NK-92 treated with Interleukin-12 subunit alpha and Interleukin-12 subunit beta, amount 100 ng/mL, for 24 hours (cell line): ENCODE measurements around the gene GDPGP1.
"Not testable (repeated sequence)": the region's sequence is repeated elsewhere in the genome, so short reads cannot be mapped to it uniquely, and the experiment has no call there.

Experiments used
- DNase-seq: peaks from one replicate; lab custom pipeline; 2025; lab: John Stamatoyannopoulos, UW

The GDPGP1 gene, protein sequence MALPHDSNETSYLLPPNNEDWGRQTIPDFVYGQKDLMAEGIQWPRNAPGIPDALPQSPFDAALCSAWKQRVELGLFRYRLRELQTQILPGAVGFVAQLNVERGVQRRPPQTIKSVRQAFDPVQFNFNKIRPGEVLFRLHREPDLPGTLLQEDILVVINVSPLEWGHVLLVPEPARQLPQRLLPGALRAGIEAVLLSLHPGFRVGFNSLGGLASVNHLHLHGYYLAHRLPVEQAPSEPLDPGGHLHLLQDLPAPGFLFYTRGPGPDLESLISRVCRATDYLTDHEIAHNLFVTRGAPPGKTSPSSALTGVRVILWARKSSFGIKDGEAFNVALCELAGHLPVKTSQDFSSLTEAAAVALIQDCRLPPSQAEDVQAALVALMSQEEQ

DNA sequence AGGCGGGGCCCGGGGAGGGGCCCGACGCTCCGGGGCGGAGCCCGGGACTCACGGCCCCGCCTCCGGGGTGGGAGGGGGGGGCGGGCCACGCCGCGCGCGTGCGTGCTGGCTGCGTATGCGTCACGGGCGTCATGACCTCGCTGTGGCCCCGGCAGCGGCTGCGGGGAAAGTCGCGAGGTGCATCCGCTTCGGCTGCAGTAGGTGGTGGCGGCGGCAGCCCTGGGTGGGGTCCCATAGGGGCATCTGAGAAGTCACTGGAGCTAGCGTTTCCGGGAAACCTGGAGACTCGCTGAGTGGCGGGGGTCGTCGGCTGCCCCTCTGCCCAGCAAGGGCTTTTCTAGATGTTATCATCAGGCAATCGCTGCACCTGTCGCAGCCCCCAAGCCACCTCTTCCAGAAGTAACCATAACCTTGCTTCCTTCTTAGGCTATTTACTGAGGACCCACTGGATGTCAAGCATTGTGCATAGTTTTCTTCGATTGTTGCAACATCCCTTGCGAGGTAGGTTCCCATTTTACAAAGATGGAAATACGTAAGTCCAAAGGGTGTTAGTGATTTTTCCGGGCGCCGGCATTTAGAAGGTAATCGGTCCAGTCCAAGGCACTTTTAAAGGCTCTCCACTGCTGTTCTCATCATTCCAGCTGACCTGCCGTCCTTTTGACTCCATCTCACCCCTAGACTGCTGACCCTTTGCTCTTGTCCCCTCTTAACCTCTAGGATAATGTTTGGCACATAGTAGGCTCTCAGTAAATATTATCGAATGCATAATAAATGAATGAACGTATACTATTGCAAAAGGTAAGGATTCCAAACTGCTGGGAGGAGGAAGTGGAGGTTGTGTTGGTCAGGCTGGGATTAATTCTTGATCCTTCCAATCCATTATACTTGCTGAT is at the start of gene GDPGP1:
TSS of gene GDPGP1 (plus strand) at position 114 of the 893 bp plus-strand sequence. CDS start 6,700 bp downstream, outside the sequence.
- no peak for DNase-seq

DNA sequence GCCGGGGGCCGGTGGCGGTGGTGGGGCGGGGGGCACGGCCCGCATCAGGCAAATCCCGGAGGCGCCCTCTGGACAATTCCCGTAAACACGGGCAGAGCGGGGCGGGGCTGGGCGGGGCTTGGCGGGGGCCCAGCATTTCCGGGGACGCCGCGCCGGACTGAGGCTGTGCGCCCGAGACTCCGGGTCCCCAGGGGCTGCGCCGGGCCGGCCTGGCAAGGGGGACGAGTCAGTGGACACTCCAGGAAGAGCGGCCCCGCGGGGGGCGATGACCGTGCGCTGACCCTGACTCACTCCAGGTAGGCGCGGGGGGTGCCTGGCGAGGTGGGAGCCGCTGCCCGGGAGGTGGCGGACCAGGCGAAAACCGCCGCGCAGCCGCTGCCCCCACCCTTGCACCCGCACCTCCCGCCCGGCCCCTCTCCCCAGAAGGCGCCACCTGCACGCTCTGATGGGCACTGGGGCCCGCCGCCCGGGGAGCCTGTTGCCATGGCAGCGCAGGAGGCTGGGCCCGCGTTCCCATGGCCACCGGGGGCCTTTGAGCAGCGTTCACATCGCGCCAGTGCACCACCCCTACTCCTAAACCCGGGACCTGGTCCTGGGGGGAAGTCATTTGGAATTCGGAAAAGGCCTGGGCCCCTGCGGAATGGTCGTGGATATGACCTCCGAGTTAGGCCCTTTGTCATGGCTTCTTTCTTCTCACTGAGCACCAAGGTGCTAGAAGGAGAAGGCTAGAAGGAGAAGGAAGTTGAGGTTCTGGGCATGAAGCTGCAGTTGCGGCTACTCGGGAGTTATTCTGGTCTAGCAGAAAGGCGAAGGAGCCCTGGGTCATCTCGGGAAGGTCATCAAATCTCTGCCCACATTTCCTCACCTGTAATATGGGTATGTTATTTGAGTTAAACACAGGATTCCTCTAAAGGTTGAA is 49.0 kb upstream of the GDPGP1 start:
- DNase-seq = no peak

DNA sequence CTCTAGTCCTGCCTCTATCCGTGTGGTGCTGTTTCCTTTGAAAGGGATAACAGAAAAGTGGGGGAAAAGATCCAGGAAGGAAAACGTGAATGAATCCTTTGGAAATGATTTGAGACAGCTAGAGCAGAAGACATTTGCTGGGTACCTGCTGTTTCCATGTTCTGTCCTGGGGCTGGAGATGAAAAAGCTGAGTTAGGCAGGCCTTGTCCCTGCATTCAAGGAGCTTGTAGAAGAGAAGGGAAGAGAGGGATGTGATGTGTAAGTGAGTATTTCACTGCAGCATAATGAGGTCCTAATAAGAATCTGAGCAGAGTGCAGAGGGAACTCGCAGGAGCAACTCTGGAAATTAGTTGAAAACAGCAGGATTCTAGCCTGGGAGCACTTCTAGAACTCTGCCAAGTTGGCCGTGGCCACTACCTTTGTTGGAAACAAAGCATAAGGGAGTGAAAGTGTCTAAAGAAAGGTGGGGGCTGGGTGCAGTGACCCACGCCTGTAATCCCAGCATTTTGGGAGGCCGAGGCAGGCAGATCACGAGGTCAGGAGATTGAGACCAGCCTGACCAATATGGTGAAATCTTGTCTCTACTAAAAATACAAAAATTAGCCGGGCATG is 46.6 kb upstream of the GDPGP1 start:
- DNase-seq = no peak

DNA sequence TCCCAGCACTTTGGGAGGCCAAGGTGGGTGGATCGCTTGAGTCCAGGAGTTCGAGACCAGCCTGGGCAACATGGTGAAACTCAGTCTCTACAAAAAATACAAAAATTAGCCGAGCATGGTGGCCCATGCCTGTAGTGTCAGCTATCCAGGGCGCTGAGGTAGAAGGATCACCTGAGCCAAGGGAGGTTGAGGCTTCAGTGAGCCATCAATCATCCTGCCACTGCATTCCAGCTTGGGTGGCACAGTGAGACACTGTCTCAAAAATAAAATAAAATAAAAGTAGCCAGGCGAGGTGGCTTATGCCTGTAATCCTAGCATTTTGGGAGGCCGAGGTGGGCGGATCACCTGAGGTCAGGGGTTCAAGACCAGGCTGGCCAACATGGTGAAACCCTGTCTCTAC is 45.9 kb upstream of the GDPGP1 start:
- DNase-seq = not testable (repeated sequence)

DNA sequence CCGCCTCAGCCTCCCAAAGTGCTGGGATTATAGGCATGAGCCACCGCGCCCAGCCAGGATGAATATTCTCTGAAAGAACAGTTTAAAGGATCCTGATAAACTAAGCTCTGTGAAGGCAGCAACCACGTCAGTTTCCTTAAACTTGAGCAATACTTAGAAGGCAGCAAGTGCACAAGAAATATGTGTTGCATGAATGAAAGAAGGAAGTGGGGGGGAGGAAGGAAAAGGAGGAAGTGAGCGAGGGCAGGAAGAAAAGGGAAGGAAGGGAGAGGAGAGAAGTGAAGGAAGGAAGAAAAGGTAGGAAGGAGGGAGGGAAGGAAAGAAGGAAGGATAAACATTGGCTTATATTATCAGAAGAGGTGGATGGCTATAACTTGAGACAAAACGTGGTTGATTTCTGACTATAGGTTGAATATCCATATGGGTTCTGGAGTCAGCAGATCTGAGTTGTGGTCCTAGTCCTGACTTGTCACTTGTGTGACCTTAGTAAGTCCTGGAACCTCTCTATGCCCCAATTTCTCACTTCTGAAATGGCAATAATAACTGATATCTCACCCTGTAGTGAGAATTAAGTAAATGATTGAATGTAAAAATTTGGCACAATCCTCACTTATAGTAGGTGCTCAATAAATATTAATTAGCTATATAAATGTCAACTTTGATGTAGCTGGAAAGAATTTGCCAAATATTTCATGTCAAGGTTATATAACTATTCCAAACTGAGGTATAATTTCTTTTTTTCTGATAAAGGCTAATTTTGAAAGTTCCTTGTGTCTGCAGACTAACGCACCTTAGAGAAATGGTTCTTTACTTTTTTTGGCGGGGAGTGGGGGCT is 44.9 kb upstream of the GDPGP1 start:
- no peak for DNase-seq

DNA sequence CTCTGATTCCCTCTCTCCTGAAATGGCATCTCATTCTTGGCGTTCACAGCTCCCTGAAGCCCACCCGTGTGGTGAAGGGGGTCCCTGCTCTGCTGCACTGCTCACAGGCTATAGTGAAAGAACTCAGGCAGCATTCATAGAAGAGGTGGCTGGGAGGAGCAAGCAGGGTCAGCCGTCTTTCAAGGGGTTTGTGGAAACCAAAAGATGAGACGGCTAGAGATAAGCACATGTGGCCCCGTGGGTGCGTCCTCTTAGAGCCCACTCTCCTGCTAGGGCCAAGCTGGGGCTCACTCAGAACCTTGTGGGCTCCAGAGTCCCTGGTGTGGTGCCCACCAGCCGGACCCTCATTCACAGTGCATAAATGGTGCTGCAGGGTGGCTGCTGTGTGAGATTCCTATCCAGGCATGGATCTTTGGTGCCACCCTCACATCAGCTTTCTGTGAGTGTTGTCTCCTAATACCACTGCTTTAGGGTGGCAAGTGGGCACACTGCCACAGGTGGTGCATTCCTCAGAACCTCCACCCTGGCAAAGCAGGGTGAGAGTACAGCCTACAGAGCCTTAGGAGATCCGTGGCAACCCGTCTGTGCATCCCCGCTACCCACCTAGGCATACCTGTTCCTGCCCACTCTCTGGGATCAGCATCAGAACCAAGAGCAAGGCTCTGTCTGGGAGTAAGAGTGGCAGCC is 44.1 kb upstream of the GDPGP1 start:
- no peak for DNase-seq

DNA sequence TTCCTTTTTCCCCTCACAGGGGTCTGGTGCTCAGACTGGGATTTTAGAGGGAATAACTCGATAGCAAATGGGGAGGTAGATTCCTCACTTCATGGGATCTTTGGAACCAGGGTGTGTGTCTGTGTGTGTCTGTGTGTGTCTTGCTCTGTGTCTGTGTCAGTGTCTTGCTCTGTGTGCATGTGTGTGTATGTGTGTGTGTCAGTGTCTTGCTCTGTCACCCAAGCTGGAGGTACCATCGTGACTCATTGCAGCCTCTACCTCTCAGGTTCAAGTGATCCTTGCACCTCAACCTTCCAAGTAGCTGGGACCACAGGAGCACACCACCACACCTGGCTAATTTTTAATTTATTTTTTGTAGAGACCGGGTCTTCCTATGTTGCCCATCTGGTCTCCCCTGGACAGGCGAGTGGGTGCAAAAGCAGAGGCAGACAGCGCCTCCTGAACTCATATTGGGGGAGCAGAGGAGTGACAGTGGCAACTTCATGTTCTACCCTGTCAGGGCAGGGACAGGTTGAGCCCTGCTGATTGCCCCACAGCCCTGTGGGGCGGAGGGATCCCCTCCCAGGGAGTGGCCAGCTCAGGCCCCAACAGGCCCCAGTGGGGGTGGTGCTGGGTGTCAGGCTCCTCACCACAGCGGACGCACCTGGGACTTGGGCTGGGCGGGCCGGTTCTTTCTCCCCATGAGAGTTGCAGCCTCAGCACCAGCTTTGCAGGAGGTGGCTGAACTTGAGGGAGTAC is 43.2 kb upstream of the GDPGP1 start:
- DNase-seq = no peak

DNA sequence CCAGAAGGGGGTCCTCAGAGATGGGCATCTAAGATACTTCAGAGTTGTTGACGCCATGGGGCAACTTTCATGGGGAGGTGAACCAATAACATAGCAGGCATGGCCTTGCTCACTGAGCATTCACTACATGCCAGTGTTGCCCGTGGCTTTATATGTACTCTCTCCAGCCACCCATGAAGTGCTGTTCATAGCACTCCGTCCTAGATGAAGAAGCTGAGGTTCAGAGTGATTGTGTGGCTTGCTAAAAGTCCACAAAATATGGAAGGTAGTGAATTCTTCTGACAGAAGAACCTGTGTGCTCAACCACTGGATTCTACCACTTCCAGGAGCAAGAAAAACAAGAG is 42.7 kb upstream of the GDPGP1 start:
- DNase-seq = no peak

DNA sequence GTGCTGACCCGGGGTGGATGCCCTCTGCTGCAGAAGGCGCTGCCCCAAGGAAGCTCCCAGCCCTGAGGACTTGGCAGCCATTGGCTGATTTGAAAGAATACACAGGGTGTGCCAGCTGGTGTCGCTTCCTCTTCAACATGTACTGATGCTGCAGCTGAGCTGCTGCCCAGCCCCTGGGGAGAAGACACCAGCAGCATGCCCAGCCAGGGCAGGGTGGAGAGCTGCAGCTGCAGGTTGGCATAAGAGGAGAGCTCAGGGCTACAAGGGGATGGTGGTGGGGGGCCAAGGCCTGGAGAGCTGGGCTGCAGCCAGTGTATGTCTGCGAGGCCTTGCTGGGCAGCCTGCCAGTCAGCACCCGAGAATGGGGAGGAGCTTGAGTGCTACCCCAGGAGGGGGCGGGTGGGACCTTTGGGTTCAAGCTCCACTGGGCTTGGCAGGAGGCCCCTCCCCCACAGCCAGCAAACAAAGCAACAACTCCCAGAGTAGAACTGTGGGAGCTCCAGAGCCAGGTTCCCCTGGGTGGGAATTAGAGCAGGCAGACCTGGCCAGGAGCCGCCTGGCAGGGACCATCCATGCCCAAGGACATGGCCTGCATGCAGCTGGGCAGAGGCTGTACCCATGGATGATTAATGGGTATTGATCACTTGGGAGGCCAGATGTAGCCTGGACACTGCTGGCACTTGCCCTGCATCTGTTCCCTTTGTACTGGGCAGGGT is 42.1 kb upstream of the GDPGP1 start:
- DNase-seq = no peak

DNA sequence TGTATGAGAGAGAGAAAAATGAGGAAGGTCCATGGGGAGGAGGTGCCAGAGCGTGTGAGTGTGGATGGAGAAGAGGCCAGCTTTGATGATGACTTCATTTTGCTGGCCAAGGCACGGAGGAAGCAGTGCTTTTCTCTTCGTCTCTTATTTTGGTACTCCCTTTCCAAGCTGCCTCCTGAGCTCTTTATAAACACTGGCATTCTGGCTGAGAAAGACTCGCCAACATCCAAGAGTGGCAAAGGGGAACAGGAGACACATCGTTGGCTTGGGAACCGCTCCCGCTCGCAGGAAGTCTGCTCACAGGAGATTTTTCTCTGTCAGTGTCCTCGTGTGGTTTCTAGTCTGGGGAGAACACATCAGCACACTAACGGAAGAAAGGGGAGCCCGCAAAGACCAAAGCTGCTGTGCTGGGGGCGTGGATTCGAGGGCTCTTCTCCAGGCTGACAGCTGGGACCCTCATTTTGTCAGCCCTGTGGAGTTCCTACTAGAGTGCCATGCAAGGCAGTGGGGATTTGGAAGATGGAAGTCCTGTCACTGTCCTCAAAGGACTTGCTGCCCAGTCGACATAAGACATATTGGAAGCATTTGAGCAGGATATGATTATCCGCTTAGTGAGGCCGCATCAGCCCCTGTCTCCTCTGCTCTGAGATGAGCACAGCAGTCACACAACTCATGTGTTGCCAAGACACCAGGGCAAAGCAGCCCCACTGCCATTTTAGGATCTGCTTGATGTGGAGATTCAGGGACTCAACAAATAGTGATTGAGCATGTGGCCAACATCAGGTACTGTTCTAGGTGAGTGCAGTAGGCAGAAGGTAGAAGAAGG is 40.8 kb upstream of the GDPGP1 start:
- DNase-seq = no peak

DNA sequence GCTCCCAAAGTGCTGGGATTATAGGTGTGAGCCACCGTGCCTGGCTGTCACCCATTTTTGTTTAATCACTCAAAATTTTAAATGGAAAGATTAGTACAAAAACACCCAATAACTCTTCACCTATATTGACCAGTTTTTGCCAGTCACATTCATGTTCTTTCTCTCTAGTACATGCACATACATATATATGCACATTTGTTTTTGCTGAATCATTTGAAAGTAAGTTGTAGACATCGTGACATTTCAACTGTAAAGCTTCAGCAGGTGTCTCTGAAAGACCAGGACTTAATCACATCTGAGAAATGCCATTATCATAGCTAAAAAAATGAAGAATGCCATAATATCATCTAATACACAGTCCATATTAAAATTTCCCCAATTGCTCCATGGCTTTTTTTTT is 39.4 kb upstream of the GDPGP1 start:
- no peak for DNase-seq

DNA sequence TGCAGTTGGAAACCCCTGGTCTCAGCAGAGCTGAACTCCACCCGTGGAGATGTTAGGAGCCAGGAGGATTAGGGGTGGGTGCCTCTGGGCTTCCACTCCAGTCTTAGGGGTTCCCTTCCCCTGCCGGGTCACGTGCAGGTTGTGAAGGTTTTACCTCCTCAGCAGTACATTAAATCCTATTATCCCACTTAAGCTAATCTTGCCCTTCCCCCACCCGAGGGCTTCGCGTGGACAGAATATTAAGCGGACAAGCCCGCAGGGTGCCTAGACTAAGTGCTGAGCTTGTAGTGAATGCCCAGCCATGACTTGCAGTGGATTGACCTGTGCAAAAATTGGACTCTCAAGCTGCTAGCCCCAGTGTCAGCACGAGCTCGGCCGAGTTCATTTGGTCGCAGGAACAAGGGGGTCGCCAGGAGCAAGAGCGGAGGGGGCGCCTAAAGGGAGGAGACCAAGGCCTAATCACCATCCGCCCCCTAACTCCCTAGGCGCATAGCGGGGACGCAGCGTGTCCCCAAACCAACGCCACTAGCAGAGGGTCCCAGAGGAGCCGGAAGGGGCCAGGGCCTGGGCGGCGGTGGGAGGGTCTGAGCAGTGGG is 33.4 kb upstream of the GDPGP1 start:
- DNase-seq = no peak

DNA sequence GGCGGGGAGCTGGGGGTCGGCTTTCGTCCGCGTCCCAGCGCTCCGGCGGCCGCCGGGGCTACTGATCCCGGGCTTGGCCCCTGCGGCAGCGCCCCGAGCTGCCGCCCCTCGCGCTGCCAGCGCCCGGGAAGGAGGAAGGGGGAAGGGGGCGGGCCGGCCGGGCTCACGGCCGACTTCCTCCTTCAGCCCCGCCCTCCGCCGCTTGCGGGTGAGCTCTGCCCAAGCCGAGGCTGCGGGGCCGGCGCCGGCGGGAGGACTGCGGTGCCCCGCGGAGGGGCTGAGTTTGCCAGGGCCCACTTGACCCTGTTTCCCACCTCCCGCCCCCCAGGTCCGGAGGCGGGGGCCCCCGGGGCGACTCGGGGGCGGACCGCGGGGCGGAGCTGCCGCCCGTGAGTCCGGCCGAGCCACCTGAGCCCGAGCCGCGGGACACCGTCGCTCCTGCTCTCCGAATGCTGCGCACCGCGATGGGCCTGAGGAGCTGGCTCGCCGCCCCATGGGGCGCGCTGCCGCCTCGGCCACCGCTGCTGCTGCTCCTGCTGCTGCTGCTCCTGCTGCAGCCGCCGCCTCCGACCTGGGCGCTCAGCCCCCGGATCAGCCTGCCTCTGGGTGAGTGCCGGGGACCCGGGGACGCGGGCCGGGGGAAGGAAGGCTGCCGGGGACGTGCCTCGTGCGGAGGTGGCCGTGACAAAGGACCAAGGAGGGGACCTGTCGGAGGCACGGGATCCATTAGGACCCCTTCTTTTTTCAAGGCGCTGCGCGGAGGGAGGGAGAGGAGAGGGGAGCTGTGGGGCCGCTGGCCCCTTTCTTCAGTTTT is 32.7 kb upstream of the GDPGP1 start, which contains the start of gene SEMA4B:
TSS of gene SEMA4B (plus strand) at position 201 of the 814 bp plus-strand sequence. CDS start at position 450, 249 bp downstream.
- DNase-seq = peak; percentile 27

DNA sequence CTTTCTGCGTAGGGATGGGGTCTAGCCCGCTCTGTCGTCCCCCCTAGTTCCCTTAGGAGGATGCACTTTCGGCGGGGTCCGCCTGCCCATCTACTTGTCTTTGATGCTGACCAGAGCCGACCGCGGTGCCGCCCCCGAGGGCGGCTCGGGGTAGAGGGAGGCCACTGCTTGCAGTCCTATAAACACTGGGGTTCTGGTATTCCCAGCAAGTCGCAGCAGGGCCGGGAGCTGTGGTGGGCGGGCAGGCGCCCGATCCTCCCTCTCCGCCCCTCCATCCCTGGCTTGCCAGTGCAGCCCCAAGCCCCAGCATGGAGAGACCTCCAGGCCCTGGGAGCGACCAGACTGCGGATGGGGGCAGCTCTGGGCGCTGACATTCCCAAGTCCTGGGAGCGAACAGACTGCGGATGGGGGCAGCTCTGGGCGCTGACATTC is 32.0 kb upstream of the GDPGP1 start:
- DNase-seq = no peak

DNA sequence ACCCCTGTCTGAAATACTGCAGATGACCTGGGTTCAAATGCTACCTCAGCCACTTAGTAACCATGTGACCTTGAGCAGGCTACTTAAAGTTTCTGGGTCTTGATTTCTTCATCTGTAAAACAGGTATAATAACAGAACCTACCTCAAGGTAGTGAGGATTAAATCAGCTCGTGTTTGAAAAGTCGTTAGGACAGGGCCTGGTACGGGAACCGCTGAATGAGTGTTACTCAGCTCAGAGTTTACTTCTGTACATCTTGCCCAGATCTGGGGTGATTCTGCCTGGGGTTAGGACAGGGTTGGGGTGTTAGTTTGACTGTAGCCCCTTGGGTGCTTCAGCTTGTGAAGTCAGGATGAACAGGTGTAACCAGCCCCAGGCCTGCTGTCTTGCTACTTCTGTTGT is 31.1 kb upstream of the GDPGP1 start:
- DNase-seq = no peak

DNA sequence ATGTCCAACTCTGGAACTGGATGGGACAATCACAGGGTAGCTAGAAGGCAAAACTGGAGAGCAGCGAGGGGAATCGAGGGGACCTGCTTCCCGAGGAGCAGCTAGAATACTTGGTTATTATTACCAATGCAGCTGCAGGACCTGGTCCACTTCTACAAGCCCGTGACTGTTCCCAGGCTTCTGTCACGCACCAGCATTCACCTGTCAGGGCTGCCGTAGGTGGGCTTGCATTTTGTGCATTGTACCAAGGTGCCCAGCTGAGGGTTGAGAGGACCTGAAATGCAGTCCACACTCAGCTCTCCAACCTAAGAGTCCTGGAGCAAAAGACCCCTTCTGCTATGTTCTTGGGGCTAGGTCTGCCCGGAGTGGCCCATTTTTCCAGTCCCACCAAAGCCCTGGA is 30.5 kb upstream of the GDPGP1 start:
- no peak for DNase-seq
